GM12801 (cell line): ENCODE measurements around the gene PPIG.

Source experiments
- CTCF ChIP-seq: IDR thresholded peaks from one replicate; pipeline ENCODE4 v1.5.1; 2011; ENCODE audit warnings: control low read depth; ENCODE audit not compliant: insufficient read length; ENCODE audit errors: extremely low read depth

PPIG gene

GRCh38 chr2:169644173-169644572, 60.0 kb downstream of the PPIG start:
- no peak for TF ChIP-seq CTCF

GRCh38 chr2:169647496-169647895, 63.3 kb downstream of the PPIG start:
- TF ChIP-seq CTCF = no peak

GRCh38 chr2:169649278-169649677, 65.1 kb downstream of the PPIG start:
- TF ChIP-seq CTCF = no peak

- no peak for TF ChIP-seq CTCF
Observed at GRCh38 chr2:169653636-169654035, 69.5 kb downstream of the PPIG start.

- no peak for TF ChIP-seq CTCF
Observed at GRCh38 chr2:169656164-169656563, 72.0 kb downstream of the PPIG start.

- TF ChIP-seq CTCF = no peak
Observed at GRCh38 chr2:169658877-169659276, 74.7 kb downstream of the PPIG start.

DNA sequence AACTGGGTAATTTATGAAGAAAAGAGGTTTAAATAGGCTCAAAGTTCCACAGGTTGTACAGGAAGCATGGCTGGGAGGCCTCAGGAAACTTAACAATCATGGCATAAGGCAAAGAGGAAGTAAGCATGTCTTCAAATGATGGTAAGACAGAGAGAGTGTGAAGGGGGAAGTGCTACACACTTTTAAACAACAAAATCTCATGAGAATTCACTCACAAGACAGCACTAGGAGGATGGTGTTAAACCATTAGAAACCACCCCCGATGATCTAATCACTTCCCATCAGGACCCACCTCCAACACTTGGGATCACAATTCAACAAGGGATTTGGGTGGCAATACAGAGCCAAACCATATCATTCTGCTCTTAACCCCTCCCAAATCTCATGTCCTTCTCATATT, 75.2 kb downstream of the PPIG start:
- TF ChIP-seq CTCF = no peak

DNA sequence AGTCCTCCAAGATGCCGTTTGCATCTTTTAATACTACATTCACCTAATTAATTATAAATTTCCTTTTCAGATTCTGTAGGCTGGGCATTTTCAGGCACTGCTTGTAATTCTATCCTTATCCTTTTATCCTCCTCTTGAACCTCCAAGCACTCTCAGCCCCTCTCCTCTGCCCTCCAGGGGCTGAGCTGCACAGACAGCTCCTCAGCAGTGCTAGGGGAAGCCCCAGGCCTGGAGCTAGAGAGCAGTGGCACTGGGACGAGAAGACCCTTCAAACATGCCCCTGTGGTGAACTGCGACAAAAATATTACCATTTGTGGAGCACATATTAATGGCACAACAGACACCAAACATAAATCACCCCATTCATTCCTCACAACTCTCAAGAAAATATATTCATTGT, 77.1 kb downstream of the PPIG start:
- no peak for TF ChIP-seq CTCF
